ENCODE measurements around the gene BRMS1L. TPM values are rescaled to one million over a fixed set of nuclear protein-coding genes. Genes with fewer than 3 reads are reported as not detected.
A peak's percentile ranks its signal among the peaks of the same experiment; 100 is the strongest.

Gene BRMS1L
- total and polyA plus RNA-seq, 8 donors, result 7.1 to 23.7 (median 20.7) TPM

GRCh38 chr14:35875296-35875695, 49.2 kb downstream of the BRMS1L start:
- intact Hi-C loops (cut with DNase I), result no loop called here
- H3K27ac ChIP-seq, result no peak overlapping the region
- no peaks in the 10 kb centered on the region for H3K36me3 ChIP-seq
- DNase-seq (no peak), ATAC-seq (no peak)
- peaks cover 5 to 15% of the 10 kb centered on the region in 2 donors for H3K4me1 ChIP-seq
- no peaks in the 10 kb centered on the region for H3K27me3 ChIP-seq
- TF ChIP-seq CTCF (IDR thresholded peaks at IDR 0.05), result no peak
- no peak overlapping the region for H3K4me3 ChIP-seq
- H3K9me3 ChIP-seq, result no peaks in the 10 kb centered on the region

DNA sequence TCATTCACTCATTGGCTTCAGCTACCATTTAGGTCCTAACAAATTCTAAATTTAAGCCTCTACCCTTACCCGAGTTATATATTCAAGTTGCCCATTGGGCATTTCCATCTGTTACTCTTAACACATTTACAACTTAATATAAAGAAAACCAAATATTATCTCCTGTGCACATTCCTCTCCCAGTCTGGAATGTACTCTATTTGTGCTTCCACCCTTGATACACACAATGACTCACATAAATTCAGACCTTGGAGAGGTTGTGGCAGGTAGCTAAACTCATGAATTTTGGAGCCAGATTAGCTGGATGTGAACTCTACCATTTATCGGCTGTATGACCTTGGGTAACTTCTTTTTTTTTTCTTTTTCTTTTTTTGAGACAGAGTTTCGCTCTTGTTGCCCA, 51.1 kb downstream of the BRMS1L start:
- no peak for DNase-seq
- intact Hi-C loops (cut with DNase I), result no loop called here
- H3K4me3 ChIP-seq, result no peak overlapping the region
- H3K27ac ChIP-seq, result peak overlapping the region in 1 of 2 donors; percentile 20
- peaks cover 5 to 15% of the 10 kb centered on the region in 2 donors for H3K4me1 ChIP-seq
- no peaks in the 10 kb centered on the region for H3K9me3 ChIP-seq
- no peak for TF ChIP-seq CTCF (IDR thresholded peaks at IDR 0.05)
- H3K27me3 ChIP-seq, result no peaks in the 10 kb centered on the region
- H3K36me3 ChIP-seq, result no peaks in the 10 kb centered on the region
- peak; percentile 78 for ATAC-seq

GRCh38 chr14:35878272-35879150, 52.4 kb downstream of the BRMS1L start:
- H3K9me3 ChIP-seq, result no peaks in the 10 kb centered on the region
- H3K27me3 ChIP-seq, result no peaks in the 10 kb centered on the region
- H3K27ac ChIP-seq, result peak overlapping the region; percentile 8 to 20
- intact Hi-C loops (cut with DNase I), result no loop called here
- peaks cover 5 to 15% of the 10 kb centered on the region in 2 donors for H3K4me1 ChIP-seq
- ATAC-seq (peak; percentile 80), DNase-seq (peak in 2 of 4 donors; percentile 18 to 43)
- TF ChIP-seq CTCF (IDR thresholded peaks at IDR 0.05), result no peak
- no peaks in the 10 kb centered on the region for H3K36me3 ChIP-seq
- H3K4me3 ChIP-seq, result no peak overlapping the region

- ATAC-seq (no peak), DNase-seq (no peak)
- intact Hi-C loops (cut with DNase I), result no loop called here
- H3K4me3 ChIP-seq, result no peak overlapping the region
- H3K36me3 ChIP-seq, result no peaks in the 10 kb centered on the region
- no peaks in the 10 kb centered on the region for H3K9me3 ChIP-seq
- no peak for TF ChIP-seq CTCF (IDR thresholded peaks at IDR 0.05)
- peak overlapping the region in 1 of 2 donors; percentile 20 for H3K27ac ChIP-seq
- H3K27me3 ChIP-seq, result no peaks in the 10 kb centered on the region
- peaks cover 5 to 15% of the 10 kb centered on the region in 2 donors for H3K4me1 ChIP-seq
These were observed 53.1 kb downstream of the BRMS1L start for GRCh38 chr14:35879151-35879648.

DNA sequence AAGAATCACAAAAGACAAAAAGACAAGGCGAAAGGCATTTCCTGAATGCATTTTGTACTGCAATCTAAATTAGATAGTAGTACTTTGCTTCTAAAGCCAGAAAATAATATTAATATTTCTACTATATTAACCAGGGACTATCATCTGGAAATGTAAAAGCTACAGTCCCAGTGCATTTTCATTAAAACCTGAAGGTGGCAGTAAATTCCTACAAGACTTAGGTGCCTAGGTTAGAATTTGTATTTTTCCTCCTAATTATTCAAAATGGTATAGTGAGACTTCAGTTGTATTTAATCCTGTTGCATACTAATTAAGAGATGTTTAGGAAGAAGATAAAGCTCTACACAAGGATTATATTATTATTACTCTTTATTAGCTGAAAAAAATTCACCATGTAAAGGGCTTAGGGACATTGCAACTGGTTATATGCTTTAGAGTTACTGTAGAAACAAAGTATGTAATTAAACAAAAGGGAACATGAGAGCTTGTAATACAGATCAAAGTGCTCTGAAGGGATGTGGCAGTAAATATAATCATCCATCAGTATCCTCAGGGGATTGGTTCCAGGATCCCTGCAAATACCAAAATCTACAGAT, 53.6 kb downstream of the BRMS1L start:
- DNase-seq (peak in 1 of 4 donors; percentile 9), ATAC-seq (peak; percentile 26)
- Histone ChIP-seq H3K9me3 (no peaks in the 10 kb centered on the region), H3K36me3 (no peaks in the 10 kb centered on the region), H3K4me1 (peaks cover 5 to 15% of the 10 kb centered on the region in 2 donors), H3K27me3 (no peaks in the 10 kb centered on the region), H3K27ac (no peak overlapping the region), H3K4me3 (no peak overlapping the region)
- intact Hi-C loops (cut with DNase I), result loop anchor here in 1 of 2 donors (10.0 kb wide), 1 partner anchor 495 kb away; no protein-coding TSS in a partner anchor
- TF ChIP-seq CTCF (IDR thresholded peaks at IDR 0.05), result peak in 1 of 2 donors; percentile 45
